Measurements from ENCODE around the gene PPP2R5C.

The PPP2R5C gene

DNA sequence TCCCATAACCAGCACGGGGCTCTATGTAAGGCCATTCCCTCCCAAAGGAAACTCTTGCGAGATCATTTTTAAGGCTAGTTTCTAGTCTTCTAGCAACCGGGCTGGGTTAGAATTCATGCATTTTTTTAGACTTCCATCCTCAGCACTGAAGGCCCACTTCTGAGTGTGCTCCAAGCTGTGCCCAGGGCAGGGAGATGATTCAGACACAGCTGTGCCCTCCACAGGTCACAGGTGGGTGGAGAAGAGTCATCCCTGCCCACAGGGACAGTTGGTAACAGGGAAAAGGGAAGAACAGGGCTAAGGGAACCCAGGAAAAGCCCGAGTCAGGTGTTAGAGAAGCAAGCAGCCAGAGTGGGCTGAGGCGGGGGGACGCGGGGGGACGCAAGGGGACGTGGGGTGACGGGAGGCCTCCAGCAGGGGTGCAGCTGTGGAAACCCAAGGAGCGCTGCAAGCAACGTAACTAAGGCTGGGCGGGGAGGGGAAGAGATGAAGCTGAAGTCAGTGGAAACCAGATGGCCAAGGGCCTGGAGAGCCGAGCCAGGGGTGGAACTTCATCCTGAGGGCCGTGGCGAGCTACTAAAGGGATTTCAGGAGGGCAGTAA, 27.2 kb upstream of the PPP2R5C start:
- no peak for TF ChIP-seq TOX (CRISPR knock-in tag; IDR thresholded peaks at IDR 0.05; ENCODE audit: borderline replicate concordance)
- TF ChIP-seq, protein P1, sequence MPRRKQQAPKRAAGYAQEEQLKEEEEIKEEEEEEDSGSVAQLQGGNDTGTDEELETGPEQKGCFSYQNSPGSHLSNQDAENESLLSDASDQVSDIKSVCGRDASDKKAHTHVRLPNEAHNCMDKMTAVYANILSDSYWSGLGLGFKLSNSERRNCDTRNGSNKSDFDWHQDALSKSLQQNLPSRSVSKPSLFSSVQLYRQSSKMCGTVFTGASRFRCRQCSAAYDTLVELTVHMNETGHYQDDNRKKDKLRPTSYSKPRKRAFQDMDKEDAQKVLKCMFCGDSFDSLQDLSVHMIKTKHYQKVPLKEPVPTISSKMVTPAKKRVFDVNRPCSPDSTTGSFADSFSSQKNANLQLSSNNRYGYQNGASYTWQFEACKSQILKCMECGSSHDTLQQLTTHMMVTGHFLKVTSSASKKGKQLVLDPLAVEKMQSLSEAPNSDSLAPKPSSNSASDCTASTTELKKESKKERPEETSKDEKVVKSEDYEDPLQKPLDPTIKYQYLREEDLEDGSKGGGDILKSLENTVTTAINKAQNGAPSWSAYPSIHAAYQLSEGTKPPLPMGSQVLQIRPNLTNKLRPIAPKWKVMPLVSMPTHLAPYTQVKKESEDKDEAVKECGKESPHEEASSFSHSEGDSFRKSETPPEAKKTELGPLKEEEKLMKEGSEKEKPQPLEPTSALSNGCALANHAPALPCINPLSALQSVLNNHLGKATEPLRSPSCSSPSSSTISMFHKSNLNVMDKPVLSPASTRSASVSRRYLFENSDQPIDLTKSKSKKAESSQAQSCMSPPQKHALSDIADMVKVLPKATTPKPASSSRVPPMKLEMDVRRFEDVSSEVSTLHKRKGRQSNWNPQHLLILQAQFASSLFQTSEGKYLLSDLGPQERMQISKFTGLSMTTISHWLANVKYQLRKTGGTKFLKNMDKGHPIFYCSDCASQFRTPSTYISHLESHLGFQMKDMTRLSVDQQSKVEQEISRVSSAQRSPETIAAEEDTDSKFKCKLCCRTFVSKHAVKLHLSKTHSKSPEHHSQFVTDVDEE (CRISPR knock-in tag; IDR thresholded peaks at IDR 0.05): no peak
- ATAC-seq: no peak

GRCh38 chr14:101735453-101735852, 26.1 kb upstream of the PPP2R5C start:
- TF ChIP-seq RARB (CRISPR knock-in tag; IDR thresholded peaks at IDR 0.05) (no peak), PATZ1 (CRISPR knock-in tag; IDR thresholded peaks at IDR 0.05; ENCODE audit: borderline replicate concordance) (no peak), SNAI2 (CRISPR knock-in tag; IDR thresholded peaks at IDR 0.05) (no peak), TCF4 (CRISPR knock-in tag; IDR thresholded peaks at IDR 0.05; ENCODE audit: borderline replicate concordance) (no peak), ZNF70 (CRISPR knock-in tag; IDR thresholded peaks at IDR 0.05) (no peak)
- TF ChIP-seq, protein P1 (CRISPR knock-in tag; IDR thresholded peaks at IDR 0.05): no peak
- ATAC-seq: no peak

DNA sequence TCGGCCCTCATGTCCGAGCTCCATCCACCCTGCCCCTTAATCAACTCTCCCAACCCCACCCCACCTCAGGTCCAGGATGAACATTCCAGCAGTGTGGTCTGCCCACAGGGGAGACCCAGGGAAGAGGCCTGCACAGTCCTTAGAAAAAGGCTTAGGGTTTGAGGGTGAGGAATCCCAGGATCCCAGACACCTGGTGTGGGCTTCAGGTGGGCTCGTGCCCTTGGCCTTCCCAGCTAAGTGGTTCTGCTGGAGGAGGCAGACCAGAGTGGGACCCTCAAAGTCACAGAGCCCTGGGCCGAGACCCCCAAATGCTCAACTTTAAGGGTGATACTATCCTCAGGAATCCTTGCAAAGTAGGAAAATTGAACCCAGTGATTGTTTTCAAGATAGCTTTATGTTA, 25.4 kb upstream of the PPP2R5C start:
- no peak for TF ChIP-seq ZNF70 (CRISPR knock-in tag; IDR thresholded peaks at IDR 0.05)
- no peak for TF ChIP-seq ZC3H10 (CRISPR knock-in tag; IDR thresholded peaks at IDR 0.05)
- TF ChIP-seq ZFP3 (CRISPR knock-in tag; IDR thresholded peaks at IDR 0.05): no peak
- no peak for TF ChIP-seq ARNTL (CRISPR knock-in tag; IDR thresholded peaks at IDR 0.05; ENCODE audit: borderline replicate concordance, low read depth)
- no peak for TF ChIP-seq POU6F1 (CRISPR knock-in tag; IDR thresholded peaks at IDR 0.05; ENCODE audit: borderline replicate concordance, low read depth)
- TF ChIP-seq PATZ1 (CRISPR knock-in tag; IDR thresholded peaks at IDR 0.05; ENCODE audit: borderline replicate concordance): no peak
- no peak for TF ChIP-seq CSRNP3 (CRISPR knock-in tag; IDR thresholded peaks at IDR 0.05)
- no peak for TF ChIP-seq TCF4 (CRISPR knock-in tag; IDR thresholded peaks at IDR 0.05; ENCODE audit: borderline replicate concordance)
- TF ChIP-seq ZNF8 (CRISPR knock-in tag; IDR thresholded peaks at IDR 0.05): no peak
- TF ChIP-seq, protein P2, sequence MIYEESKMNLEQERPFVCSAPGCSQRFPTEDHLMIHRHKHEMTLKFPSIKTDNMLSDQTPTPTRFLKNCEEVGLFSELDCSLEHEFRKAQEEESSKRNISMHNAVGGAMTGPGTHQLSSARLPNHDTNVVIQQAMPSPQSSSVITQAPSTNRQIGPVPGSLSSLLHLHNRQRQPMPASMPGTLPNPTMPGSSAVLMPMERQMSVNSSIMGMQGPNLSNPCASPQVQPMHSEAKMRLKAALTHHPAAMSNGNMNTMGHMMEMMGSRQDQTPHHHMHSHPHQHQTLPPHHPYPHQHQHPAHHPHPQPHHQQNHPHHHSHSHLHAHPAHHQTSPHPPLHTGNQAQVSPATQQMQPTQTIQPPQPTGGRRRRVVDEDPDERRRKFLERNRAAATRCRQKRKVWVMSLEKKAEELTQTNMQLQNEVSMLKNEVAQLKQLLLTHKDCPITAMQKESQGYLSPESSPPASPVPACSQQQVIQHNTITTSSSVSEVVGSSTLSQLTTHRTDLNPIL (CRISPR knock-in tag; IDR thresholded peaks at IDR 0.05; ENCODE audit: low read depth): no peak
- no peak for ATAC-seq

All from SK-N-SH treated with all-trans-retinoic acid at 6 μM for 48 hours (cell line).